Measurements from ENCODE around the gene ACSF3. TPM values are rescaled to one million over a fixed set of nuclear protein-coding genes. Genes with fewer than 3 reads are reported as not detected.

The ACSF3 gene
- total RNA-seq, 1 experiment from 2014 or later, result 30.8 TPM

DNA sequence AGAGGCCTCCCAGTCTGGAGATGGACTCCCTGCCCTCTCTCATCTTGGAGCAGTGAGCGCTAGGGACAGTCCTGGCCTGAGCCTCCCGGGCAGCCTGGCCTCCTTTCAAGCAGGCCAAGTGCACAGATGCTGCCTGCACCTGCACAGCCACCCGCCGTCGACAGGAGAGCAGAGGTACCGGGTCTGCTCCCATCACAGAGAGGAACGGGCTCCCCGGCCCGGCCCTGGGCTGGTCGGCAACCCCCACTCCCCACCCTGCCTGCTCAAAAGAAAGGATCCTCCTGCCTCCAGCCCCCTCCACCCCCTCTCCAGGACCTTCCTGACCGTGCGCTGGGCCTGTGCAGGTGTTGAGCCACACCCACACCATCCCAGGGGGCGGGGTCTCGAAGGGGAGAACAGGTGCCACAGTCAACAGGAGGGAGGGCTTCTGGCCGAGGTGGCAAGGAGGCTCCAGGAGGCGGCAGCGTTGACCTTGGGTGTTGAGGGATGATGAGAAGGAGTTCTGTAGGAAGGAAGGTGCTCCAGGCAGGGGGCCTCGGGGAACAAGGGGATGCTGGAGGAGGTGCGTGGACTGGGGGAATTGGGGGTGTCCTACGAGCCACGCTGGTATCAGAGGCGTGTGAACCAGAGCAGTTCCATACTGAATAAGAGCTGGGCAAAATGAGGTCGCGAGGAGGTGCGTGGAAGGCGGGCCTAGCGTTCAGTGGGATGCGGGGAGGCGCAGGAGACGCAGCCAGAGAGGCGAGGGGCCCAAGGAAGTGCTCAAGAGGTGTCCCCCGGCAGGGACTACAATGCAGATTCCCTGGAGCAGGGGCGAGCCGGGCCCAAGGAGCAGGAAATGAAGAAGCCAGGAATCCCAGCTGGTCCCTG, 76.9 kb downstream of the ACSF3 start:
- intact Hi-C loops (cut with micrococcal nuclease; ENCODE audit: unreplicated experiment), result no loop called here
- DNase-seq (ENCODE audit: low read depth, low spot score) (no peak), ATAC-seq (peak; percentile 1; the same call in 1 of the 2 replicates)
- no peaks in the 10 kb centered on the region for H3K9me3 ChIP-seq (ENCODE audit: control insufficient read depth, insufficient read depth, low read depth, low read length)
- POLR2A ChIA-PET, result no interaction called here
- H3K27ac ChIP-seq (ENCODE audit: low read length), result no peak overlapping the region
- CTCF ChIA-PET, result interaction anchor here (0.9 kb wide), 1 partner anchor 22 kb away, joined by 6 read pairs; no protein-coding TSS in a partner anchor
- H3K4me1 ChIP-seq (ENCODE audit: control insufficient read depth, insufficient read depth, low read length), result peaks cover 6% of the 10 kb centered on the region; the same call in 1 of the 2 replicates
- H3K36me3 ChIP-seq (ENCODE audit: control insufficient read depth, insufficient read depth, low read length), result no peaks in the 10 kb centered on the region
- H3K27me3 ChIP-seq (ENCODE audit: control insufficient read depth, insufficient read depth, low read length), result no peaks in the 10 kb centered on the region
- in situ Hi-C loops (cut with HindIII; ENCODE audit: low pct_unique_long_range_greater_than_20kb, low sequenced_read_pairs), result no loop called here
- TF ChIP-seq, protein P1, sequence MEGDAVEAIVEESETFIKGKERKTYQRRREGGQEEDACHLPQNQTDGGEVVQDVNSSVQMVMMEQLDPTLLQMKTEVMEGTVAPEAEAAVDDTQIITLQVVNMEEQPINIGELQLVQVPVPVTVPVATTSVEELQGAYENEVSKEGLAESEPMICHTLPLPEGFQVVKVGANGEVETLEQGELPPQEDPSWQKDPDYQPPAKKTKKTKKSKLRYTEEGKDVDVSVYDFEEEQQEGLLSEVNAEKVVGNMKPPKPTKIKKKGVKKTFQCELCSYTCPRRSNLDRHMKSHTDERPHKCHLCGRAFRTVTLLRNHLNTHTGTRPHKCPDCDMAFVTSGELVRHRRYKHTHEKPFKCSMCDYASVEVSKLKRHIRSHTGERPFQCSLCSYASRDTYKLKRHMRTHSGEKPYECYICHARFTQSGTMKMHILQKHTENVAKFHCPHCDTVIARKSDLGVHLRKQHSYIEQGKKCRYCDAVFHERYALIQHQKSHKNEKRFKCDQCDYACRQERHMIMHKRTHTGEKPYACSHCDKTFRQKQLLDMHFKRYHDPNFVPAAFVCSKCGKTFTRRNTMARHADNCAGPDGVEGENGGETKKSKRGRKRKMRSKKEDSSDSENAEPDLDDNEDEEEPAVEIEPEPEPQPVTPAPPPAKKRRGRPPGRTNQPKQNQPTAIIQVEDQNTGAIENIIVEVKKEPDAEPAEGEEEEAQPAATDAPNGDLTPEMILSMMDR (IDR thresholded peaks at IDR 0.05), result no peak; the same call in 1 of the 2 replicates
- TF ChIP-seq TCF7L2 (IDR thresholded peaks at IDR 0.05; ENCODE audit: low read depth, low read length) (no peak), SIN3A (IDR thresholded peaks at IDR 0.05; ENCODE audit: borderline replicate concordance, insufficient read depth, low read depth, low read length) (no peak), POLR2AphosphoS5 (IDR thresholded peaks at IDR 0.05; ENCODE audit: low read depth, low read length) (no peak)
- TF ChIP-seq, protein P2, sequence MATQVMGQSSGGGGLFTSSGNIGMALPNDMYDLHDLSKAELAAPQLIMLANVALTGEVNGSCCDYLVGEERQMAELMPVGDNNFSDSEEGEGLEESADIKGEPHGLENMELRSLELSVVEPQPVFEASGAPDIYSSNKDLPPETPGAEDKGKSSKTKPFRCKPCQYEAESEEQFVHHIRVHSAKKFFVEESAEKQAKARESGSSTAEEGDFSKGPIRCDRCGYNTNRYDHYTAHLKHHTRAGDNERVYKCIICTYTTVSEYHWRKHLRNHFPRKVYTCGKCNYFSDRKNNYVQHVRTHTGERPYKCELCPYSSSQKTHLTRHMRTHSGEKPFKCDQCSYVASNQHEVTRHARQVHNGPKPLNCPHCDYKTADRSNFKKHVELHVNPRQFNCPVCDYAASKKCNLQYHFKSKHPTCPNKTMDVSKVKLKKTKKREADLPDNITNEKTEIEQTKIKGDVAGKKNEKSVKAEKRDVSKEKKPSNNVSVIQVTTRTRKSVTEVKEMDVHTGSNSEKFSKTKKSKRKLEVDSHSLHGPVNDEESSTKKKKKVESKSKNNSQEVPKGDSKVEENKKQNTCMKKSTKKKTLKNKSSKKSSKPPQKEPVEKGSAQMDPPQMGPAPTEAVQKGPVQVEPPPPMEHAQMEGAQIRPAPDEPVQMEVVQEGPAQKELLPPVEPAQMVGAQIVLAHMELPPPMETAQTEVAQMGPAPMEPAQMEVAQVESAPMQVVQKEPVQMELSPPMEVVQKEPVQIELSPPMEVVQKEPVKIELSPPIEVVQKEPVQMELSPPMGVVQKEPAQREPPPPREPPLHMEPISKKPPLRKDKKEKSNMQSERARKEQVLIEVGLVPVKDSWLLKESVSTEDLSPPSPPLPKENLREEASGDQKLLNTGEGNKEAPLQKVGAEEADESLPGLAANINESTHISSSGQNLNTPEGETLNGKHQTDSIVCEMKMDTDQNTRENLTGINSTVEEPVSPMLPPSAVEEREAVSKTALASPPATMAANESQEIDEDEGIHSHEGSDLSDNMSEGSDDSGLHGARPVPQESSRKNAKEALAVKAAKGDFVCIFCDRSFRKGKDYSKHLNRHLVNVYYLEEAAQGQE (IDR thresholded peaks at IDR 0.05; ENCODE audit: insufficient read depth in 1 of 2, low read depth in 2 of 2, low read length in 1 of 2), result no peak
- H3K4me3 ChIP-seq (ENCODE audit: low read depth in 2 of 2, low read length in 2 of 2), result peak overlapping the region; percentile 15 to 50
- no TSS peak for BruUV-seq (replicated peaks)

DNA sequence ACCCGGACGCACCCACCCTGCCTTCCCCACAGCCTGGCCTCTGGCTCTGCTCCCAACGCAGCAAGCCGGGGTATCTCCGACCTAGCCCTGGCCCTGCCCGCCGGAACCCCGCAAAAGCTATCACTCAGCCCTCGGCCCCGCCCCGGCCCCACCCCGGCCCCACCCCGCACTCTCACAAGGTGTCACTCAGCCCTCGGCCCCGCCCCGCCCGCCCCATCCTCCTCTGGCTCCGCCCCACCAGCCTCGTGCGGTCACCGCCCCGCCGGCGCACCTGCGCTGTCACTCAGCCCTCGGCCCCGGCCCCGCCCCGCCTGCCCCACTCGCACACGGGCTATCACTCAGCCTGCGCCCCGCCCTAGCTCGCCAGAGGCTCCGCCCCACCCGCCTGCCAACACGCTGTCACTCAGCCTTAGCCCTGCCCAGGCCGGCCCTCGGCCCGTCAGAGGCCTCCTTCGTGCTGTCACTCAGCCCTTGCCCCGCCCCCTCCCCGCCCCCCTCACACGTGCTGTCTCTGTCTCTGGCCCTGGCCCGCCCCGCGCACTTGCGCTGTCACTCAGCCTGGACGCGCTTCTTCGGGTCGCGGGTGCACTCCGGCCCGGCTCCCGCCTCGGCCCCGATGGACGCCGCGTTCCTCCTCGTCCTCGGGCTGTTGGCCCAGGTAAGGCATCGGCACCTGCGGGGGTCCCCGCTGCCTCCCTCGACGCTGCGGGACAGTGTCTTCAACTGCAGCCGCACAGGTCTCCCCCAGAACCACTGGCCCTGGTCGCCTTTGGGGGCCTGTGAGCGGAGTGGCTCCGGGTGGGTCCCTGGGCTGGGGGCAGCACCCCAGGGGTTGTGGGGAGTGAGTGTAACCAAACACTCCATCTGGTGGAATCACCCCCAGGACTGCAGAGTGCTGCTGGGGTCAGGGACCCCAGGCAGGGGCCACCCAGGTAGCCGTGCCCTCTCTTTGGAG, 77.8 kb downstream of the ACSF3 start, which contains the start of gene CDH15:
Gene CDH15 (plus strand): TSS at position 533 of the 955 bp plus-strand sequence. CDS start 84 bp downstream, at position 617.
- H3K27me3 ChIP-seq (ENCODE audit: control insufficient read depth, insufficient read depth, low read length), result no peaks in the 10 kb centered on the region
- POLR2A ChIA-PET, result no interaction called here
- TF ChIP-seq POLR2AphosphoS5 (IDR thresholded peaks at IDR 0.05; ENCODE audit: low read depth, low read length), result no peak
- TF ChIP-seq, protein P1 (IDR thresholded peaks at IDR 0.05), result no peak
- TF ChIP-seq SIN3A (IDR thresholded peaks at IDR 0.05; ENCODE audit: borderline replicate concordance, insufficient read depth, low read depth, low read length), result no peak
- TF ChIP-seq, protein P2 (IDR thresholded peaks at IDR 0.05; ENCODE audit: insufficient read depth in 1 of 2, low read depth in 2 of 2, low read length in 1 of 2), result no peak
- no peak for TF ChIP-seq TCF7L2 (IDR thresholded peaks at IDR 0.05; ENCODE audit: low read depth, low read length)

More for the DNA sequence above, 77.8 kb downstream of the ACSF3 start, which contains the start of gene CDH15:
- intact Hi-C loops (cut with micrococcal nuclease; ENCODE audit: unreplicated experiment) (no loop called here), in situ Hi-C loops (cut with HindIII; ENCODE audit: low pct_unique_long_range_greater_than_20kb, low sequenced_read_pairs) (no loop called here)
- Histone ChIP-seq H3K9me3 (ENCODE audit: control insufficient read depth, insufficient read depth, low read depth, low read length) (no peaks in the 10 kb centered on the region), H3K4me3 (ENCODE audit: low read depth in 2 of 2, low read length in 2 of 2) (peak within 1 kb of the TSS; percentile 18 to 50), H3K36me3 (ENCODE audit: control insufficient read depth, insufficient read depth, low read length) (no peaks in the 10 kb centered on the region), H3K4me1 (ENCODE audit: control insufficient read depth, insufficient read depth, low read length) (peaks cover 6% of the 10 kb centered on the region; the same call in 1 of the 2 replicates), H3K27ac (ENCODE audit: low read length) (no peak within 1 kb of the TSS)
- DNase-seq (ENCODE audit: low read depth, low spot score) (peak; percentile 64), ATAC-seq (peak; percentile 89)
- no TSS peak for BruUV-seq (replicated peaks)
- CTCF ChIA-PET, result interaction anchor here (0.9 kb wide), 1 partner anchor 21 kb away, joined by 6 read pairs; no protein-coding TSS in a partner anchor

Measured in Panc1 (cell line).